NCI-H2227 treated with DMSO at 0.1 percent for 48 hours (cell line): ENCODE measurements around the gene SUFU.

ENCODE experiments used
- DNase-seq: peaks from one replicate; lab custom pipeline; 2025; lab: John Stamatoyannopoulos, UW

Gene SUFU

DNA sequence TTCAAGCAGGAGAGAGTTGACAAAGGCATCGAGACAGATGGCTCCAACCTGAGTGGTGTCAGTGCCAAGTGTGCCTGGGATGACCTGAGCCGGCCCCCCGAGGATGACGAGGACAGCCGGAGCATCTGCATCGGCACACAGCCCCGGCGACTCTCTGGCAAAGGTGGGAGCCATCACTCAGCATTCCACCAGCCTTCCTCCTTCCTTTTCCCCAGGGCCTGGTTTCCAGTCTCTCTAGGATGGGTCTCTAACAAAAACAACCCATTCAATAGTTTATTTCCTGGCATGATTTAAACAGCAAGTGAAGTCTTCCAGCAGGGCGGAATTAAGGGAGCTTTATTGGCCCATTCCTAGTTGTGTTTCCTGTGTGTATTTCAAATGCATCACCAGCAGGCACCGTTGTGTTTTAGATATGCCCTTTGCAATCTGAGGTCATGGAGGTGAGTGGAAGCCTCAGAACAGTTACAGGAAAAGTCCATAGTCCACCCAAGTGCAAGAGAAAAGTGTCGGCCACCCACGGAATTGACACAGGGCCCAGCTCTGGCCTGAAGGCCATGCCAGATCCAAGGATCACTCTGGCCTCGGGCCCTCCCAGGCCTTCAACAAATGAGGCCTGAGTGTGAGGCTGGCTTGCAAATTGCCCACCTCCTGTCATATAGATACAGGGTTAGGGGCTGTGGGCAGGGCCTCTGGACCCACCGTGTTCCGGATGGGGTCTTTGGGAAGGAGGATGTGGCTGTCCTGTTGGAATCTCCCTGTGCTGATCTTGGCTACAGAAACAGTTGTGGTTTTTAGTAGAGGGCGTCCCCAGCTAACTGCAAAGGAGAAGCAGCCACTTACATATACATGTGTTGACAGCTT lies 93.6 kb downstream of the SUFU start:
- DNase-seq: no peak

DNA sequence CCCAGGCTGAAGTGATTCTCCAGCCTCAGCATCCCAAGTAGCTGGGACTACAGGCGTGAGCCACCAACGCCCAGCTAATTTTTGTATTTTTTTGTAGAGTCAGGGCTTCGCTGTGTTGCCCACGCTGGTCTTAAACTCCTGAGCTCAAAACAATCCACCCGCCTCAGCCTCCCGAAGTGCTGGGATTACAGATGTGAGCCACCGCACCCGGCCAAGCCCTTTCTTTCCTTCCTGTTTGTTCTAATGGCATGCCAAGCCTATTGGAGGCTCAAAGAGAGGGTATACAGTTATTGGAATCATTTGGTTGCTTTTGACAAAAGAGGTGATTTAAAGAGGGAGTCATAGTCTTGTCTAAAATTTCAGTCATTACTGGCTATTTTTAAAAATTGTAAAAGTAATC lies 94.5 kb downstream of the SUFU start:
- DNase-seq: no peak

DNA sequence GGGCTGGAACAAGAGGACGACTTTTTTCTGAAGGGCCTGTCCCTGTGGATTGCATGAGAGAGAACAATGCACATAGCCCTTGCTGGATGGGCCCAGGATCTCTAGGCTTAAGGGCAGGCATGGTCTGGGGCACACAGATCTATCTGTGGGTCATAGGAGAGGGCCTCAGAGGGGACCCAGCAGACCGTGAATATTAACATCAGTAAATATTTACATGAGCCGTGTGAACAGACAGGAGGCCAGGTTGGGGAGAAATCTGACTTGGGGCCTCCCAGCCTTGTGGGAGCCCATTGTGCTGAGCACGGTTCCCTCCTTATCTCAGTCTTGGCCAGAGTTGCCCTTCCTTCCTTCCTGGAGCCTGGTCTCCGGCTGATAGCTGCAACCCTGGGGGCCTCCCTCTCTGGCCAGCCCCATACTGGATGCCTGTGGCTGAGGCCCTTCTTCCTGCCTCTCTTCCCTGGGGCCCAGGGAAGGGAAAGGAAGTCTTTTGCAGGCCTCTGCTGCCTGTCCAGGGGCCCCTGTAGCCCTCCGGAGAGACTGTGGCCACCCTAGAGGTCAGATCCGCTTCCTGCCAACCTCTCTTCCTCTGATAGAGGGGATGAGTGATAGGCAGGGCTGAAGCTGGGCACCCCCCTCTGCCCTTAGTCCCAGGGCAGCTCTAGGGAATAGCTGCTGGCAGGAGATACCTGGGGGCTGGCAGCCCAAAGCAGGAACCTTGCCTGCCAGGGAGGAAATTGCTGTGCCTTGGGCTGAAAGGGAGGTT lies 96.0 kb downstream of the SUFU start:
- no peak for DNase-seq

DNA sequence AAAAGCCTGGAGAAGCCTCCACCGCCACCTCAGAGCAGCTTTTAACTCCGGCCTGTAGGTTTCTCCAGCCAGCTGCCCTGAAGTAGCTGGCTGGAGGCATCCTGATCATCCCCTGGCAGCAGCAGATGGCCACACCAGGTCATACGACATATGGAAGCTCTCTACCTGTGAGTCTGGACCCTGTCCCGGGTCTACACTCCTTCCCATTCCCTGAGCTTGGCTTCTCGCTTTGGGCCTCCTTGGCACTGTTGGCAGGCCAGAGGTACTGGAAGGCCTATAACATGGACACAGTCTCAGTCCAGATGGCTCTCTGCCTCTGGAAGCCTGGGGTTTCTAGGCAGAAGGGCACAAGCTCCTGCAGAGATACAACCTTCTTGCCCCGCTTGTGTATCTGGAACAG lies 97.0 kb downstream of the SUFU start:
- no peak for DNase-seq

DNA sequence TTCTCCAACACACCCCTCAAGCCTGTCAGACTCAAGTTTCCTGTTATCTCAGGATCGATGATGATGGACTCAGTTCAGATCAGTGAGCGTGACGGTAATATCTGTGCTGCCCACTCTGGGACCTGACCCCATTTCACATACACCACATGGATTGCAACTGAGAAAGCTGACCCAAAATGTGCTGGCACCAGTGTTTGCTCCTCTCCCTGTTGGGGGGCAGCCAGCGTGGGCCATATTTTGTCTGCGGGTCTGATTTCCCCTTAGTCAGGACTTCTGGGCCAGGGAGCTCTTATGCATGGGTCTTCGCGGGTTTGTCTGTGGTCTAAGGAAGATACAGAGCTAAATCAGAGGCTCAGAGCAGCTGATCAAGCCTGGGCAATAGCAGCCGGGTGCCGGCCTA lies 97.9 kb downstream of the SUFU start:
- no peak for DNase-seq

DNA sequence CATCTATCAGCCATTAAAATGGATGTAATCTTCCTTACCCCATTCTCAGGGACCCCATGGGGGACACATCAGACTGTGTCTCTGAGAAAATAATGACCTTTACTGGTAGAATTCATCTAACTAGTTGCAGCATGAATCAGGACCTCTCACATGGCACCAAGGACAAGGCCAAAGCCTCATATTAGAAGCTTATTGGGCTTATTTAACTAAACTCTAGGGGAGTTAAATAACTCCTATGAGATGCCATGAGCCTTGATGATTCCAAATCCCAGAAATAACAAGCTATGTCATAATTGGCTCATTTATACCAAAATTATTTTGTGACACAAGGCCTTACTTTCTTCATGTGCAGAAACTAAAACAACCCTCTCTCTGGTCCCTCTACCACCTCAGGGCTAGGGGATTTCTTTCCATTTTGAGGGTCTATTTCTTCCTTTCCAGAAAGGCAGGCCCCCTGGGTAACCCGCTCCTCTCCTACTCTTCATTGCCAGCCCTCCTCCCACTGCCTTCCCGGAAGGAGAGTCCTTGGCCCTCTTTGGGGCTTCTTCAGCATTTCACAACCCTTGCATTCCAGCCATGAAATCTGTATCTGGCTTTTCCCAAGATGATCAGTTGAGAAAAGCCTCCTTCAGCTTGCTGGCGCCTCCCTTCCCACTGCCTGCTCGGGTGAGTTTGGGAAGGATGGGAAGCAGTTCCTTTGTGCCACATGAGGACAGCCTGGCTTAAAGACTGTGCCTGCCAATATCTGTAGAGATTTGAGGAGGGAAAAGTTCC lies 98.7 kb downstream of the SUFU start:
- no peak for DNase-seq

DNA sequence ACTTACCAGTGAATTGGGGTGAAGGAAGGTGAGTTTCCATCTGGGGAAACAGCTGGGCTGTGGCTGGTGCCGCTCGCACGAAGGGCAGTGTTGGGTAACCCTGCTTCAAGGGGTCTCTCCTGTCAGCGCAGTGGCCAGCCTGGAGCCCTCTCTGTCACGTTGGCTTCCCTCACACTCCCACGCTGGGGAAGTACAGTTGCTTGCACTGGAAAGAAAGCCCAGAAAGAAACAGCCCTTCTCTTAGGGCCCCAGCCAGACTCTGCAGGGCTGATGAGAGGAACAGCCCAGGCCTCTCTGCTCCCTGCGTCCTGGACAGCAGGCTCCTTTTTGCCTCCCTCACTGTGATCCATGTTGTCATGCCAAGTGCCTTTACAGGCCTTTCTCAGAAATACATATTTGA lies 100.2 kb downstream of the SUFU start:
- no peak for DNase-seq

DNA sequence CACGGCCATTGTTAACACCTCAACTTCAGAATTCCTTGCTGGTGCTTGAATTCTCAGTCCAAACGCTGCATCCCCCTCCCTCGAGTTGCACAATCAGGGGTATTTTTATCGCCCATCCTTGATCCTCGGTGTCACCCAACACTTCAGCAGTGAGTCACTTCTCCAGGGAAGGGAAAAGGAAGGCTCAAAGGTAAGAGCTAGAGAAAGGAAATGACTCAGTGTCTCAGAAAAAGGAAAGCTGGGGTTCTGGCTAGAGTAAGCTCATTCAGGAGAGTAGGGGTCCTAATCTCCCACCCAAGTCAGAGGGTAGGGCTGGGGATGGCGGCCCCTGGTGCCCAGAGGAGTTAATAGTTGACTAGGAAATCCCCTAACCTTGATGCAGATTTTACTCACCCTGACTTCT lies 100.7 kb downstream of the SUFU start:
- DNase-seq: no peak

DNA sequence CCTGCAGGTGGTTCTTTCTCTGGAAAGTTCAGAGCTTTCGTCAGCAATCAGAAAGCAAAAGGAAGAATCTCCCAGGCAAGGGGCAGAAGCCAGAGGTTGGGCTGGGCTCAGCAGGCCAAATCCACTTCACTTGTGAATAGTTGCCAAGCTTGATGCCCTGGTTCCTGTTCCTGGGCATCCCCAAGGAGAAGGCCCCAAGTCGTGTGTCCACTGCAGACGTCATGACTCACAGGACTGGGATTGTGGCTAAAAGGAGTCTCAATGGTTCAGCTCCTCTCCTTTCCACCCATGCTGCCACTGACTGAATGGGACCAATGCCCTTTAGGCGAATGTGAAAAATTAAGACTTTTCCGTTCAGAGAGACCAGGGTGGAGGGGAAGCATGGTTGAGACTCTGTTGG lies 101.9 kb downstream of the SUFU start:
- no peak for DNase-seq

DNA sequence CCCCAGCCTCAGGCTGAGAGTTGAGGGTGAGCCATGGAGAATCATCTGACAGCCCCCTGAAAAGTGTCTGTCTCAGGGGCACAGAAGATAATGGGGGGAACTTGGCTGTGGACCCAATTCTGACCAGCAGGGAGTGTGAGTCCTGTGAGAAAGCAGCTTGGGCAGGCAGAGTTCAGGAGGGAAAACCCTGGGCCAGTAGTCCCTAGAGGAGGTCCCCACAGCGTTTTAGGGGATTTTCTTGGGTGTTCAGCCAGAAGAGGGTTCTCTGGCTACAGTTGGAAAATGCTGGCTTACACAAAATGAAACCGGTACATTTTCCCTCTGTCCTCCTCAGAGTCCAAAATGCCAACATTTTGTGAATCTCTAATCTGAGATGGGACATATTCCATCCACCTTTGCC lies 104.7 kb downstream of the SUFU start:
- no peak for DNase-seq

DNA sequence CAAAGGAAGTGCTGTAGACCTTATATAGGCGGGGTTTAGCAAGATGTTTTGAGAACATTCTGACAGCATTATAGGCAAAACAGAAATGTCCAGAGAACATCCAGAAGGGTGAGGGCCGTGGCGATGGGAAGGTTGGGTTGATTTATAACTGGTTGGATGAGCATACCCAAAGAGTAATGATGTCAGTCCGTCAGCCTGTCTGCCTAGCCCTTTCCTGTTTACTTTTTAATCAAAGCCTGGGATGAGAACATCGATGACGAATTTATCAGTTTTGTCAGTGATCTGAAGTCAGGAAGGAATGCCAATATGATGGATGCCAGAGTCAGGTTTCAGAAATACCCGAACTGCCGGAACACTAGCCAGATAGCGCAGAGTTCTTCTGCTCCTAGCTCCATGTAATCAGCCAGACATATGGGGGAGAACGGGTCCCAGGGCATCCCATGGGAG lies 106.7 kb downstream of the SUFU start:
- DNase-seq: no peak

DNA sequence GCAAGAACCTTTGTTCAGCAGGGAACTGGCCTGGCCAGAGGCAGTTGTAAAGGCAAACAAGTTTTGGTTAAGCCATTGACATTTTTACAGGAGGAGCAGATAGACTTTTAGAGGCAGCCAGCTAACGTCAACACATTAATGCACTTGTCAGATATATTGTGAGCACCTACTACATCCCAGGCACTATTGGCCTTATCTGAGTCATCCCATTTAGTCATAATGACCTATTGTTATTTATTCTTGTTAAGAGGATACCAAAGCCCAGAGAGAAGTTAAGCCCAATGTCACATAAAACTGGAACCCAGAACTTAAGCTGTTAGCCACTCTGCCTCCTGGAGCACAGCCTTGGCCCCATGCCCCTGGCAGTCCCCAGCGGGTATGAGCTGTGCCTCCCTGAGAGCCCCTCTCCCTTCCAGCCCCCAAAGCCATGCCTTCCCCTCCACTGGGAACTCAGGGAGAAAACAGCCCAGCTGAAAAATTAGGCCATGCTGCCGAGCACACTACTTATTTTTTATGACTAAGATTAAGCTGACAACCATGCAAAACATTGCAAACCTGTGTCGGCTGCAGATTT lies 107.8 kb downstream of the SUFU start:
- DNase-seq: no peak

DNA sequence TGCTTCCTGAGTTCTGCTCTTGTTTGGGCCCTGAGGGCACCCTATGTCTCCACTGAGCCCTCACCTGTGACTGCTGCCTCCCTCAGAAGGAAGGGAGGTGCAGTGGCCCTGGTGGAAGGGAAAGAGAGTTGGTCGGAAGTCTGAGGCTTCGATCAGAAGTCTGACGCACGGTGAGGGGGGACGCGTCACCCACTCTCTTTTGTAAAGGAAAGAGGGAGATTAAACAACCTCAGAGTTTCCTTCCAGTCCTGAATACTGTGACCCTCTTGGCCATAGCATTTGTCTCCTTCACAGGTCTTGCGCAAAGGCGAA lies 109.1 kb downstream of the SUFU start:
- DNase-seq: no peak

DNA sequence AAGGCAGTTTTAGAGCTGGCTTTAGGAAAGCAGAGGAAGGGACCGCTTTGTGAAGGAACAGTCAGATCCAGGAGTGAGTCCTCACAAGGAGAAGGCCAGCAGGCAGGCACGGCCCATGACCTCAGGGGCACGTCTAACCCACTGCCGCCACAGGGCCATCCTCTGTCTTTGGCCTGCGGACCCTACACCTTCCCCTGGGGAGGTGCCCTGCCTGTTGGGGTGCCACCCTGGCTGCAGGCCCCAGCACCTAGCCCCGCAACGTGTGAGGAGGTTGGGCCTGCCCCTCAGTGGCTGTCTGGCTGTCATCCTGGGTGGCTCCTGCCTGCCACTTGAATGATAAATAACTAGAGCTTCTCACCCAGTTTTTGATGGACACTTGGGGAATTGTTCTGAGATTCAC lies 109.5 kb downstream of the SUFU start:
- DNase-seq: no peak

DNA sequence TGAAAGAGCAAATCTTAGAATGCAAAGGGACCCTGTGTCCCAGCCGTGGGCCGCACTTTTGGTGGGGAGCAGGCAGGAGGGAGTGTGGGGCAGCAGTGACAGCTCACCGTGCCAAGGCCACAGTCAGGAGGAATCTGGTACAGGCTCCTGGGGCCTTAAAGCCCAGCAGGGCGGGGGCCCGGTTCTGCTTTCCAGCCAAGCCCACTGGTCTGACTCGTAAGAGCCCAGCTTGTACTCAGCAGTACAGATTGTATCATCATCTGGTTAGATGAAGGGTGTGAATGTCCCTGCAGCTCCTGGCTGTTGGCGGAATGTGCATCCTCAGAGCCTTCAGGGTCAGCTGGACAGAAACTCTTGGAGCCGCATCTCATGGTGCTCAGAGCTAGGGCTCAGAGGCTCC lies 110.0 kb downstream of the SUFU start:
- DNase-seq: no peak

DNA sequence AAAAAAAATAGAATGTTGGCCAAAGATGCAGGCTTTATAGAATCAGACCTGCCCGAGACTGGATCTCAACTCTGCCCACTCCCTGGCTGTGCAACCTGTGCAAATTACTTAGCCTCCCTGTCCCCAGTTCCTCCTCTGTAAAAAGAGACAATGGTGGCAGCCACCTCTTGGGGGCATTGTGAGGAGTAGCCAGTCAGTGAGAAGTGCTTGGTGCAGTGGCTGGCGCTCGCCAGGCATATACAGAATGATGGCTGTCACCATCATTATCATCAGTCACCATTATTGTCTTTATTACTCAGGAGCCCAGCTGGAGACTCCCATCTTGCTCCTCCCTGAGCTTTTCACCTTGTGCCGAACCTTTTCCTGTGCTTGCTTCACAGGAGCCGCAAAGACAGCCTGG lies 111.1 kb downstream of the SUFU start:
- DNase-seq: no peak

DNA sequence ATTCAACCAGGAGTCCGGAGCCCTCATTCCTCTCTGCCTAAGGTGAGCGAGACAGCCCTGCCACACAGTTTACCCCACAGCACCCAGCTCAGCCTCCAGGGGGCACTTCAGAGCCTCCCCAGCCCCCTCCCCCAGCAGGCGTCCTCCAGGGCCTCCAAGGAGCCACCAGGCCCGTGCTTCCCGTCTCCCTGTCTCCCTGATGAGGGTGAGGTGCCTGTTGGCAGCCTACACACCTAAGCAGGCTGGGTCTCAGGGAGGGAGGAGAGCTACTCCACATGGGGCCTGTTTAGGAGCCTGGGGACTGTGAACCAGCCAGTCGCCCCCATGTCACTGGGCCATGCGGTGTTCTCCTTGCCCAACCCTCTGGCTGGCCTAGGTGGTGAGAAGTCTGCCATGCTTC lies 111.6 kb downstream of the SUFU start:
- DNase-seq: no peak

DNA sequence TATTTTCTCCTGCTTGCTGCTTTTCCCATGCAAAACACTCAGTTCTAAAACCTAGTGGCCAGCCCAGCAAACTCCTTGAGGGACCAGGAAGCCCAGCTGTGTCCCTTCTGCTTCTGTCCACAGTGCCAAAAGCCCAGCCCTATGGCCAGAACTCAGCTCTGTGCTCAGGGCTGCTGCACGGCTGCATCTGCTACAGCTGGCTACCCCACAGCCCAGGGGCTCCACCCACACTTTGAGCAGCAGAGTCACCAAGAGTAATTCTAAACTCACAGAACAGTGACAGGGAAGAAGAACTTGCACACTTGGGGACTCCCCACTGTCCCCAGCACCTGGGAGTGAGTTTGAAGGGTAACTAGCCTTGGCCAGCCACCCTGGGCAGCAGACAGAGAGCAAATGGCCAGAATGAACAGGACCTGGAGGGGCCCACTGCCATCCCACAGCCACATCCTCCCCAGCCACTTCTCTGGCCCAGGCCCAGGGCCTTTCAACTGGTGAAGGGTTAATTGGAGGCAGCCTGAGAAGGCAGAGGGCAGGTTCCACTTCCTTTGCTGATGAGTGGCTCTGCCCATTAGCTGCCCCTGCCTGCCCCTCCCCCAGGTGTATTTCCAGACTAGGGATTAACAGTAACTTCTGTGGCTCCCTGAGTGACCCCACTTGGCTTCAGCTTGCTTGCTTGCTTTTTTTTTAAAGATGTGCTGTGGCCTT lies 112.4 kb downstream of the SUFU start:
- no peak for DNase-seq

DNA sequence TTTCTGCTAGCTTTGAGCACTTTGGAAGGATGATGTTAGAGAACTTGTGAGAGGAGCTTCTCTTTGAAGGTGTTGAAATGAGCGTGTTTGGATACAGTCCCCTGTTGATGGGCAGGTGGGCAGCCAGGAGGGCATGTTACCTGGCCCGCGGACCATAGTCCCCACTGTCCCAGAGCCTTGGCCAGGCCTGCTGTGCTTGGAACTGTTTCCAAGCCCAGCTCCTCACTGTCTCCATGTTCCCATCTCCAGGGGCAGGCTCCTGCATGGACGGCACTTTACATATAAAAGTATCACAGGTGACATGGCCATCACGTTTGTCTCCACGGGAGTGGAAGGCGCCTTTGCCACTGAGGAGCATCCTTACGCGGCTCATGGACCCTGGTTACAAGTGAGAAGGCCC lies 113.3 kb downstream of the SUFU start:
- no peak for DNase-seq

DNA sequence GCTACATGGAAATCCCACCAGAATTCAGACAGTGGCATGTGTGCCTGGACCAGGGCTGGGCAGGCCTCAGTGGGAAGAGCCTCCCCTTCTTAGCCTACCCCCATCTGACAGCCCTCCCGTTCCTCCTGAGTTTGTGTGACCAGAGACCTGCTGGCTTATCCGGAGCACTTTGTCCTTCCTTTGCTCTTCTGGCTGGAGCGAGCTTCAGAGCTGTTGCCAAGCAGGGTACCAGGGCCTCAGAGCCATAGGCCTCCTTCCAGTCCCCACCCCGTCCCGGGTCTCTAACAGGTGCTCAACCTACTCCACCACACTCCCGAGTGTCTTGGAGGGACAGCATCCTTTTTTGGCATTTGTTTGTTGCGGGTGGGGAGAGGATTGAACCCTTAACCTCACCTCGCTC lies 114.0 kb downstream of the SUFU start:
- no peak for DNase-seq

DNA sequence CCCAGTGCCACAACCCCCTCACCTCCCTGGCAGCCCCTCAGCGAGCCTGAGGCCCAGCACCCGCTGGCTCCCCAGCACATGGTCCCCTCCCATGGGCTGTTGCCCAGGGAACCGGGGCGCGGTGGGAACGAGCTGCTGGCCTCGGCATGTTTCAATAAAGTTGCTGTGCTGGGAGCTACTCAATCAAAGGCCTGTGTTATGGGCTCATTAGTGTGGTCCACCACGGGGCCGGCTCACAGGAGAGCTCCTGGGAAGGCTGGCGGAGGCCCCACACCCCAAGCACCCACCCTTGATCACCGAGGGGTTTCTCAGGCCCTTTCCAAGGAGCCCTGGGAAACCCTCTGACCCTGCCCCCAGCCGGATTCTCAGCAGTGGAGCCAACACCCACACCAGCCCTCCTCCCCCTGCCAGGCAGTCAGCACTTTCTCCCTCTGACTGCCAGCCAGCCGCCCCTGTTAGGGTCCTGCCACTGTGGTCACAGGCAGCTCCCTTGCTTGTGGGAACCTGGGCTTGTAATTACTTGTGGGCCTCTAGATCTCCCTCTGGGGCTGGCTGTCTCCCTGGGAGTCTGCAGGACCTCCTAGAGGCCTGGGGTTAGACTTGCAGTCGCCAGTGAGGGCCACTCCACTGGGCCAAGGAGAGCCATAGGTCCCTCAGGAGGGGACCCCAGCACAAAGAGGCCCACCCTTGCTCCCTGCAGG lies 115.7 kb downstream of the SUFU start:
- DNase-seq: no peak
